Uterus (tissue), 2 donors: ENCODE data around the gene PDE3B.

ENCODE experiments used
- POLR2A ChIP-seq, 2 donors: fragments of 450-650 bp; IDR thresholded peaks; one replicate each; pipeline ENCODE4 v1.6.1; 2016; ENCODE audit warnings: antibody characterized with exemption in 2 of 2, mild to moderate bottlenecking in 1 of 2, moderate library complexity in 1 of 2
- TF ChIP-seq, protein P1 (sequence below), 4 experiments: fragments of 200-600 bp in 2 of 4; fragments of 450-650 bp in 2 of 4; sonication (generic) in 2 of 4; IDR thresholded peaks; one replicate each; pipeline ENCODE4 v1.5.1; 2016 to 2019; ENCODE audit warnings: antibody characterized with exemption in 4 of 4, mild to moderate bottlenecking in 2 of 4, moderate library complexity in 1 of 4

DNA sequence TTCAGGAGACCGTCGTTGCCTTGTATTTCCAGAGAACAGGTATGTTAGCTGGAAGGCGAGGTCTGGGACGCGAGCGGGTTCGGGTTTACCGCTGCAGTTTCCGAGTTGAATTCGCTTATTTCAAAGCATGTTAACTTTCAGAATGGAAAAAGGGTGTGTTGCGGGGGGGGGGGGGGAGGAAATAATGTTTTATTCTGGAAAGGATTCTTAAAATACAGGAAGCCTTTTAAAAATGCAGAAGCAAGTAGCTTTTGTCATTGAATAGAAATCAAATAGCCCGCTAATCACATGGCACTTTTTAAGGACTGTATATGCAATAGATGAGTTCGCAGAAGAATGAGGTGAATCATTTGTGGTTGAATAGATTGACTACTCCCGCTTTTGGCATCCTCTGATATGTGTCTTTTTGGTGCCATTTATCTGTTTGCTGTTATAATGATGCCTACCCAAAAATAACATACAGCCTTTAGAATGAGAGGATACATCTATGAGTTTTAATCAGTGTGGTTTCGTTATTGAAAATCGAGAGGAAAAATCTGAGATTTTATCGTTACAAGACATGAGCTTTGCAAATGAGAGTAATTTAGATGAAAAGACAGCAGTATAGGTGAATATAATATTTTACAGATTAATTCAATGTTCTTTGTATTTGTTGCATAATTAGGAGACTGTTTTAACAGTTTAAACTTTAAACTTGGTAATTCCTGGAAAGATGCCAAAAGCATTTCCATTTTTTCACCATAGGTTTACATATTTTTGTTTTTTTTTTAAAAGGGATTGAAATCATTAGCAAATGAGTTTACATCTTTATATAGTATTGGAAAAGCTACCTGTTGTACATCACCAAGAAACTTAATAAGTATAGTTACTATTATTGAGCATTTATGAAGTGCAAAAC is 1.7 kb downstream of the PDE3B start:
- TF ChIP-seq, protein P1, sequence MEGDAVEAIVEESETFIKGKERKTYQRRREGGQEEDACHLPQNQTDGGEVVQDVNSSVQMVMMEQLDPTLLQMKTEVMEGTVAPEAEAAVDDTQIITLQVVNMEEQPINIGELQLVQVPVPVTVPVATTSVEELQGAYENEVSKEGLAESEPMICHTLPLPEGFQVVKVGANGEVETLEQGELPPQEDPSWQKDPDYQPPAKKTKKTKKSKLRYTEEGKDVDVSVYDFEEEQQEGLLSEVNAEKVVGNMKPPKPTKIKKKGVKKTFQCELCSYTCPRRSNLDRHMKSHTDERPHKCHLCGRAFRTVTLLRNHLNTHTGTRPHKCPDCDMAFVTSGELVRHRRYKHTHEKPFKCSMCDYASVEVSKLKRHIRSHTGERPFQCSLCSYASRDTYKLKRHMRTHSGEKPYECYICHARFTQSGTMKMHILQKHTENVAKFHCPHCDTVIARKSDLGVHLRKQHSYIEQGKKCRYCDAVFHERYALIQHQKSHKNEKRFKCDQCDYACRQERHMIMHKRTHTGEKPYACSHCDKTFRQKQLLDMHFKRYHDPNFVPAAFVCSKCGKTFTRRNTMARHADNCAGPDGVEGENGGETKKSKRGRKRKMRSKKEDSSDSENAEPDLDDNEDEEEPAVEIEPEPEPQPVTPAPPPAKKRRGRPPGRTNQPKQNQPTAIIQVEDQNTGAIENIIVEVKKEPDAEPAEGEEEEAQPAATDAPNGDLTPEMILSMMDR (IDR thresholded peaks at IDR 0.05) = no peak
- TF ChIP-seq POLR2A (IDR thresholded peaks at IDR 0.05) = no peak
